GM19455 (cell line): ENCODE results near the gene TRIM51.
"Not testable (repeated sequence)": the region's sequence is repeated elsewhere in the genome, so short reads cannot be mapped to it uniquely, and the experiment has no call there.

Source experiments
- ATAC-seq: cut with Tn5 transposase; IDR thresholded peaks from one replicate; pipeline ENCODE4 v1.9.1; 2021; ENCODE audit not compliant: unreplicated experiment

TRIM51 gene, protein sequence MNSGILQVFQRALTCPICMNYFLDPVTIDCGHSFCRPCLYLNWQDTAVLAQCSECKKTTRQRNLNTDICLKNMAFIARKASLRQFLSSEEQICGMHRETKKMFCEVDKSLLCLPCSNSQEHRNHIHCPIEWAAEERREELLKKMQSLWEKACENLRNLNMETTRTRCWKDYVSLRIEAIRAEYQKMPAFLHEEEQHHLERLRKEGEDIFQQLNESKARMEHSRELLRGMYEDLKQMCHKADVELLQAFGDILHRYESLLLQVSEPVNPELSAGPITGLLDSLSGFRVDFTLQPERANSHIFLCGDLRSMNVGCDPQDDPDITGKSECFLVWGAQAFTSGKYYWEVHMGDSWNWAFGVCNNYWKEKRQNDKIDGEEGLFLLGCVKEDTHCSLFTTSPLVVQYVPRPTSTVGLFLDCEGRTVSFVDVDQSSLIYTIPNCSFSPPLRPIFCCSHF

DNA sequence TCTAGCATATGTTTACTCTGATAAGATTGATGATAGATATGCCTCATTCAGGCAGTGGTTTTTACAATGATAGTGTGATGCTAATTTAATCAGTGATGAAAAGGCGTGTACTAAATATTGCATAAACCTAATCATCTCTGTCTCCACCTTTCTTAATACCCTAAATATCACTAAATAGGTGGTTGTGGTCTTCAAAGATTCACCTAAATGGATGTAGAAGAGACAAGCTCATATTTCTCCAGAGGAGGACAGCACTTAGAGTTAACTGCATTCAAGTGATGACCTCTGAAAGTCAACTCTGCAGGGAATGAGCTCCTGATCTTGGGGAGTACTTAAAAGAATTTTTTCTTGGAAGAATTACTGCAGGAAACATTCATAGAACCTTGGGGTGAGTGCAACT lies at the start of gene TRIM51:
Gene TRIM51 (plus strand): TSS at position 301 of the 400 bp plus-strand sequence. CDS start 2,132 bp downstream, outside the sequence.
- ATAC-seq = not testable (repeated sequence)

DNA sequence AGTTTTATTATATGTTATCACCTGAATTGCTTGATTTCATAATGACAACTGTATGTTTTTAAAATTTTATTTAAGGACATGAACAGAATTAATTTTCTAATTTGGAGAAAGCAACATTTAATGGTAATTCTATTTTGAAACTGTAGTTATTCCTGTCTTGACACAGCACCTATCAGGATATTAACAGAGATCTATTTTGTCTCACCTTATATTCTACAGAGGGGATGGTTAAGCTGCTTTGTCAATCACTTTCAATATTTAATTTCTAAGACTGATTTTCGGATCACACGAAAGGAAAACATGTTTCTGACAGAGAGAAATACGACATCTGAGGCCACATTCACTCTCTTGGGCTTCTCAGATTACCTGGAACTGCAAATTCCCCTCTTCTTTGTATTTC lies 44.6 kb upstream of the TRIM51 start, which contains the start of gene OR5D16:
Gene OR5D16 (plus strand): TSS at position 301 of the 400 bp plus-strand sequence. CDS start 0 bp downstream, at position 301.
- no peak for ATAC-seq

DNA sequence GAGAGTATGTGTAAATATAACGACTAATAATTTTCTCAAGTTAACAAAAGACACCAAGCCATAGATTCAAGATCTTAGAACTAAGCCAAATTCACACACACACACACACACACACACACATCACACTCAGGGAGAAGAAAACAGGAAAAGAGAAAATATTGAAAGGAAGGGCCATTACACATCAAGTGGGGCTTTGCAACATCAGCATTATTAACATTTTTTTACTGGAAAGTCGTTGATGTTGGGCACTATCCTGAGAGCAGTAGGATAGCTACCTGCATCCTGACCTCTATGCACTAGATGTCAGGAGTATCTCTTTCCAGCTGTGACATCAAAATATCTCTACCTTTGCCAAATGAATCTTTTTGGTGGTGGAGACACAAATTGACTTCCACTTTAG lies 35.6 kb upstream of the TRIM51 start:
- no peak for ATAC-seq

DNA sequence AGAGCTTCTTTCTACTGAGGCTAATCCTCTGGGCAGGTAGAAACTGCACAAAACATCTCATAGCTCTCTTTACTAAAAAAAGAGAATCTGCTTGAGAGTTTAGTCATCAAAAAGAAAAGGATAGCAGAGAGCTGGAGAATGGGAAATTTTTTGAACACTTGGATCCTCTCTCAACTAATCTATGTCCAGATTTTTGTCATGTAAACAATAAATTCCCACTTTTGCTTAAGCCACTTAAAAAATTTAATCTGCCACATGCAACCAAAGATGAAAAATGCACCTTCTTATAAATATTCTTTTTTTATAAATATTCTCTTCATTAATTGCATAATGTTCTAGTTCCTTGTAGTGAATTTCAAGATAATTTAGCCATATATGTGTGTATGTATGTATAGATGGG lies 34.1 kb upstream of the TRIM51 start:
- ATAC-seq = no peak

DNA sequence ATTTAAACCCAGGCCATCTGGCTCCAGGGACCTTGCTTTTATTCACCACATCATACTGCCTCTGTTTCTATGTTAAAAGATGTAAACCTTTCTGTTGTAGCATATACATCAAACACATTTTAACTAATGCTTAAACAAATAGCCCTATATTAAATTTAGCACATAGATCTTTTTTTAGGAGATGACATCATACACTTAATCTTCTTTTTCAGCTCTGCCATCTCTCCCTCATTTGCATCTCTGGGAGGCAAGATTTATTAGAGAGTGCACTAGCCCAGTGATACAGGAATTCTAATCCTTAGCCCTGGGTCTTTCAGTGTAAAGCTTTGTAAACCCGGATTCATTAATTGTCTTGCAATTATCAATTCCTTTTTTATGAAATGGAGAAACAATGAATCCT lies 31.0 kb upstream of the TRIM51 start:
- no peak for ATAC-seq

DNA sequence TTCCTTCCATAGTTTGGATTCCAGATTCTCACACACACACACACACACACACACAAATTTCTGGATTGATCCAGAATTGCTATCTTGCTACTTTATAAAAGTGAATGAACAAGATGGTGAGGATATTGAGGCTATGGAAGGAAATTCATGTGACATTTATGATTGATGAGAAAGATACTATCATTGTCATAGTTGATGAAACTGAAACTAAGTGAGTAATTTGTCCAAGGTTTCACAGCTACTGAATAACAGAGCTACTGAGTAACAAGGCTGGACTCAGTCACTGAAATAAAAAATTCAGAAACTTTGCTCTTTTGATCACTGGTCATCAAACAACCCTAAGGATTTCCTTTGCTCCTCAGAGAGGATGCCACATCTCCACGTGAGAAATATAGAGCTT lies 28.4 kb upstream of the TRIM51 start:
- ATAC-seq = no peak

DNA sequence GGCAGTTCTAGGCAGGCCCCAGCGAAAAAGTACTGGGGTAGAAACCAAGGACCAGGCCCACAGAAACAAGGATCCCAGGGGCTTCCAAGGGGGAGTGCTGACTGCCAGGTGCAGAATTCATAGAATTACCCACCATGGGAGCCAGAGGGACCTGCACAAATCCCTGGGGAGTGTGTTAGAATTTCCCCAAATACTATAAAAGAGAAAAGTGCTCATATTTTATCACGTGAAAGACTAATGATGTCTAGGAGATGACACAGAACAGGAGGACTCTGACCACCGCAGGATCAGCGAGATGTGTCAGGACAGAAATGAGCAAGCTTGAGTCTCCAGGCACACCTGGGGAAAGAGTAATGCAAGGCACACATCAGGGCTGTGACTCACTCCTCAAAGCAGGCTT lies 15.7 kb upstream of the TRIM51 start:
- not testable (repeated sequence) for ATAC-seq

DNA sequence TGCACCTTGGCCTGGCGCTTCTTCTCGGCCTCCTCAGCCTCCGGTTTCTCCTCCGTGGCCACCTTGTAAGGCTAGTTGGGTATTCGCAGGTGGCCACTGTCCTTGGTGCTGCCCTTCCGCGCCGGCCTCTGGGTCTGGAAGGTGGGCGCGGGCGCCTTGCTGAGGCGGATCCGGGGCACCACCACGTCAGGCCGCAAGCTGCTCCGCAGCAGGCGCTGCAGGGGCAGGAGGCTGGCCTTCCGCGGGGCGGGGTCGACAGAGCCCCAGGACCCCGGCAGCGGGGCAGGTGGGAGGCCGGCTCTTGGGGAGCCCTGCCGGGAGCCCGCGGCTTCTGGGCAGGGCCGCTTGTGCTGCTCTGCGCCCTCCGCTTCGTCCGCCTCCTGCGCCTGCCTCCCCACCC lies 10.4 kb upstream of the TRIM51 start:
- ATAC-seq = not testable (repeated sequence)

DNA sequence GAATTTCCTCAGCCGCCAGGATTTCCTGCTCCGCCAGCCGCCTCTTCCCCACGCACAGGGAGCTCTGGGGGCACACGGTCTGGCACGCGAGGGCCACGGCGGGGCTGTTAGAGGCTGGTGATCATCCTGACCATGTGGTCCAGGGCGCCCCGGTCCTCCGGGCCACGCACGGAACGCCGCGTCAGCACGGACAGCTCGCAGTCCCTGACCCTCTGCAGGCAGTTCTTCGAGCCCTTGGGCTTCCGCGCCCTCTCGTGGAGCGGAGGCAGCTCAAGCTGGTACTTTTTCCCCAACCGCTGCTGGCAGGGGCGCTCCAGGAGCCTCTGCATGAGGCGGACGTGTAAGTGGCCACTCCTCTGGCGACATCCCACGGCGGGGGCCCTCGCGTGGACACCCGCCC lies 10.0 kb upstream of the TRIM51 start:
- ATAC-seq = not testable (repeated sequence)

DNA sequence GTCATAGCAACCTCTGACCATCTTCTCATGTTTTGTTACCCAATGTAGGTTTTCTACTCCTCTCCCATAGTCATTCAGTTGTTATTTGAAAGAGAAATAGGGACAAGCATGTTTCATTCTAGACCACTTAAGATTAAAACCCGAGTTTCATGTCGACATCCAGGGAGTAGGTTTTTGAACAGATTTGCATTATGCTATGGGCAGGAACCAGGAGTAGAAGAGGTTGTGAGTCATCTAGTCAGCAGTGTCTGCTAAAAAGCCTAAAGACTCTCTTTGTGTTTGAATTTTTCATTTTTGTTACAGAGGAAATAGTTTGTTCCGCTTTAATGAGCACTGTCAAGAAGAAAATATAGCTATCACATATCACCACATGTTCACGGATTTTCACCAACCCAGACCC lies 1.9 kb downstream of the TRIM51 start:
- ATAC-seq = not testable (repeated sequence)

DNA sequence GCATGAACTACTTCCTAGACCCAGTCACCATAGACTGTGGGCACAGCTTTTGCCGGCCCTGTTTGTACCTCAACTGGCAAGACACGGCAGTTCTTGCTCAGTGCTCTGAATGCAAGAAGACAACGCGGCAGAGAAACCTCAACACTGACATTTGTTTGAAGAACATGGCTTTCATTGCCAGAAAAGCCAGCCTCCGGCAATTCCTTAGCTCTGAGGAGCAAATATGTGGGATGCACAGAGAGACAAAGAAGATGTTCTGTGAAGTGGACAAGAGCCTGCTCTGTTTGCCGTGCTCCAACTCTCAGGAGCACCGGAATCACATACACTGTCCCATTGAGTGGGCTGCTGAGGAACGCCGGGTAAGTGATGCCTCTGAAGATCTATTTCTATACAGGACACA lies 2.4 kb downstream of the TRIM51 start:
- not testable (repeated sequence) for ATAC-seq

DNA sequence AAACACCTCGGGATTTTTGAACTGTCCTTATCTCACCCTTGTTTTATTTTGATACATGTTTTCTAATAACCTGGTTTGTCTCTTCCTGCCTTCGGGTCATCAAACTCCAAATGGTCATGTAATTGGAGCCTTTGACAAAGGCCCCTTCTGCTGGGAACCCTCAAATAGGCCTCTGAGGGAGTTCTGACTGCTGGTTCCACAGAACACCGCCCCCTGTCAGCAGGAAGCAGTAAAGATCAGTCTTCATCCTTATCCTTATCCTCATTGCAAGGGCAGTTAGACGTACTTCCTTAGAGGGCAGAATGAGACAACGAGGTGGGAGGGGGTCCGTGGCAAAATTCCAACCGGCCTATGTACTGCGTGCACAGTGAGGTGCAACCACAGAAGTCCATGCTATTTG lies 12.1 kb downstream of the TRIM51 start:
- no peak for ATAC-seq

DNA sequence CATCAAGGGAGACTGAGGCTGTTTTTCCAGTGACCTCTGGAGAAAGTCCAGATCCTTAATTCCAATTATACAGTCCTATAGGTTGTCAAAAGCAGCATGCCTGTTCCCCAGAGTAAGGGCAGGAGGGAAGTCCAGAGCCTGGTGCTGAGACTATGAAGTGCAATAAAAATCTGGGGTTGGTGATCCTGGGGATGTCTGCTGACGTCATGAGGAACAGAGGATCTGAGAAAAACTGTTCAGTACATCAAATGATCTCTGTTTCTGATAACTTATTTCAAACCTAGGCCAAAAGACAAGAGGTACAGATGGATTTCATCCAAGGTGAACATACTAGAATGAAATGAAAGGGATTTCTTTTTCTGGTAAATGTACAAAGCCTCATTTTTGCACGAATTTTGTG lies 19.2 kb downstream of the TRIM51 start:
- no peak for ATAC-seq

DNA sequence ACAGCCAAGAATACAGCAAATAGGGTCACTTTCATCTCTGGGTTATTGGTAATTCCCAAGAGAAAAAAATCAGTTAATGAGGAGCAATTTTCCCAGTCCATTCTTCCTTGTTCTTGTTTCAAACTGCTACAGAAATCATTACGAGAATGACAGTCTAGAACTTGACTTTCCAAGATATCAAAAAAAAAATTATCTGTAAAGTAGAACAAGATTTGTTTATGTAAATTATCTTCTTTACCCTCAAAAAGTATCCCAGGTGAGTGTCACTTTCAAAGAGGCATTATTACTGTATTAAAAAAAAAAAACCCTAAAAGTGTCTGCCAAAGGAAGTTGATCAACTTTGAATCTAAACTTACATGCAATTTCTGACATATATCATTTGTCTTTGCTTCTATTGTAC lies 31.4 kb downstream of the TRIM51 start, which contains the start of gene OR5W2:
Gene OR5W2 (minus strand): TSS at position 101 of the 400 bp plus-strand sequence. CDS start 0 bp downstream, at position 101.
- ATAC-seq = no peak

DNA sequence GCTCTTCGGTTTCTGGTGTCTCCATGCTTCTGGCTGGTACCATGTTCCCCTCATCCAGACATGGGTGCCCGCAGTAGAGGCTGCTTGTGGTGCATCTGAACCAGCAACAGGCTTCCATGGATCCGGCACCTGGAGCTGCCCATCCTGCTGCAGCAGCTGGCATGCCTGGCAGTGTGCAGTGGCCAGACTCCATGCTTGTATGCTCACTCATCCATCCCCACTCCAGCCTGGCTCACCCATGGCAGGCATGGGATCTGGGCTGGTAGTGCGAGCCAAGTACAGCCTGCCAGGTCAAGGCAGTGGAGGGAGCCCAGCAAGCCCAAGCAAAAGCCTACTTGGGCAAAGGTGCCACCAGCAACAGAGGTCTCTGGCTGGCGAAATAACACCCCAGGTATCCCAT lies 37.4 kb downstream of the TRIM51 start:
- ATAC-seq = no peak

DNA sequence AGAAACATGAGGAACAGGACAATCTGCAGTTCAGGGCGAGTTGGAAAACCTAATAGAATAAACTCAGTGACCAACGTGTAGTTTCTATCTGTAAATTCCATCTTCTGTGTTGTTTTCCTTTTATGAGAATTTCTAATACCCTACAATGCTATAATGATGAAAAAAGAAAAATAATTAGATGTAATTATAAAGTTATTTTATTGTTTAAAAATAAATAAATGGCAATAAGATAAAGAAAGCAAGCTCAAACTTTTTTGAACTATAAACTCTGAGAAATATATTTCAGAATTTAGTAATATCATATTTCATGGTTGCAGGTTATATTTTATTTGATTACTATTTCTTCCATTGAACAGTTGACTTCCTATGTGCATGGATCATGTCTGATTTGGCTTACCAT lies 53.2 kb downstream of the TRIM51 start, which contains the start of gene OR5I1:
Gene OR5I1 (minus strand): TSS at position 101 of the 400 bp plus-strand sequence. CDS start 0 bp downstream, at position 101.
- ATAC-seq = no peak
